Fibroblast of mammary gland (primary cell): ENCODE data around the gene TSC1.
"Not testable (repeated sequence)": the region's sequence is repeated elsewhere in the genome, so short reads cannot be mapped to it uniquely, and the experiment has no call there.

Experiments
- DNase-seq: peaks from one replicate; pipeline ENCODE4 v3.0.0-alpha.2; 2010; ENCODE audit warnings: low read depth
- H3K4me3 ChIP-seq: 2 replicates; pipeline ENCODE4 v1.5.1; 2011; ENCODE audit warnings: low read depth, mild to moderate bottlenecking, low read length, moderate library complexity; ENCODE audit not compliant: control insufficient read depth
- TF ChIP-seq, protein P1 (sequence below): conservative IDR thresholded peaks from 2 replicates; pipeline ENCODE4 v1.5.1; 2011; ENCODE audit warnings: low read depth, low read length, inconsistent platforms; ENCODE audit not compliant: control insufficient read depth, insufficient read depth

The TSC1 gene

DNA sequence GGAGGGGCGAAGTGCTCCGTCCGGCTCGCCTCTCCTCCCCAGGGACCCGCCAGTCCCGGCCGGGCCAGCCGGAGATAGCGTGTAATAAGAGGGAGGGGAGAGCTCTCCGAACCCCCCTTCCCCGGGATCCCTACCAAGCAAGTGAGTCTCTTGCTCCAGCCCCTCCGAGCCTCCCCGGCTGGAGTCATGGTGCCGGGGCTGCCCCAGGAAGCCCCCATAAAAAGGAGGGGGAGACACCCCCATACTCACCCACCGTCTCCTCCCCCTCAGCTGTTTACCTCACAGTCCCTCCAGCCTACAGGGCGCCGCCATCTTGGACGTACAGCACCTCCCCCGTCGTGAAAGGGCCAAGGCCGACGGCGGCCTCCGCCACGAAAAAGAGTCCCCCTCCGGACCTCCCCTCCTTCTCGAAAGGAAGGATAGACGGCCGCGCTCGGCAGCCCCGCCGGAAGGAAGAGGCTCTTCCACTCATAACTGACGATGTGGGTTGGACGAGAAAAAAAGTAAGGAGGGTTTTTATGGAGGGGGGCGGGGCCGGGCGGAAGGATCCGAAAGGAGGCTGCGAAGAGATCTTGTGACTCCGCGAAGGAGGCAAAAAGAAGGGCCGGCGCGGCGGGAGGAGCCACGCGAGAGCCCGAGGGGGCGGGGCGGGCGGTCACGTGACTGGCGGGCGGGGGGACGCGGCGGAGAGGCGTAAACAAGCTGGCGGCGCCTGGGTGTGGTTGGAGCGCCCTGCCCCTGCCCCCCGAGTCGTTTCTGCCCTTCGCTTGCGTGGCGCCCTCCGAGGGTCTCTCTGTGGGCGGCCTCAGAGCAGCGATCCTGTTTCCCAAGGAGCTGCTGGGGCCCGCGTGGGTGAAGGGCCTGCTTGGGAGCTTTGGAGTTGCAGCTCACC lies at the start of gene TSC1:
Gene TSC1 (minus strand): TSS at position 323 of the 892 bp plus-strand sequence. CDS start 15,744 bp downstream, outside the sequence.
- H3K4me3 ChIP-seq = peak within 1 kb of the TSS; percentile 94
- peak; percentile 92 for DNase-seq
- TF ChIP-seq, protein P1, sequence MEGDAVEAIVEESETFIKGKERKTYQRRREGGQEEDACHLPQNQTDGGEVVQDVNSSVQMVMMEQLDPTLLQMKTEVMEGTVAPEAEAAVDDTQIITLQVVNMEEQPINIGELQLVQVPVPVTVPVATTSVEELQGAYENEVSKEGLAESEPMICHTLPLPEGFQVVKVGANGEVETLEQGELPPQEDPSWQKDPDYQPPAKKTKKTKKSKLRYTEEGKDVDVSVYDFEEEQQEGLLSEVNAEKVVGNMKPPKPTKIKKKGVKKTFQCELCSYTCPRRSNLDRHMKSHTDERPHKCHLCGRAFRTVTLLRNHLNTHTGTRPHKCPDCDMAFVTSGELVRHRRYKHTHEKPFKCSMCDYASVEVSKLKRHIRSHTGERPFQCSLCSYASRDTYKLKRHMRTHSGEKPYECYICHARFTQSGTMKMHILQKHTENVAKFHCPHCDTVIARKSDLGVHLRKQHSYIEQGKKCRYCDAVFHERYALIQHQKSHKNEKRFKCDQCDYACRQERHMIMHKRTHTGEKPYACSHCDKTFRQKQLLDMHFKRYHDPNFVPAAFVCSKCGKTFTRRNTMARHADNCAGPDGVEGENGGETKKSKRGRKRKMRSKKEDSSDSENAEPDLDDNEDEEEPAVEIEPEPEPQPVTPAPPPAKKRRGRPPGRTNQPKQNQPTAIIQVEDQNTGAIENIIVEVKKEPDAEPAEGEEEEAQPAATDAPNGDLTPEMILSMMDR = no peak

DNA sequence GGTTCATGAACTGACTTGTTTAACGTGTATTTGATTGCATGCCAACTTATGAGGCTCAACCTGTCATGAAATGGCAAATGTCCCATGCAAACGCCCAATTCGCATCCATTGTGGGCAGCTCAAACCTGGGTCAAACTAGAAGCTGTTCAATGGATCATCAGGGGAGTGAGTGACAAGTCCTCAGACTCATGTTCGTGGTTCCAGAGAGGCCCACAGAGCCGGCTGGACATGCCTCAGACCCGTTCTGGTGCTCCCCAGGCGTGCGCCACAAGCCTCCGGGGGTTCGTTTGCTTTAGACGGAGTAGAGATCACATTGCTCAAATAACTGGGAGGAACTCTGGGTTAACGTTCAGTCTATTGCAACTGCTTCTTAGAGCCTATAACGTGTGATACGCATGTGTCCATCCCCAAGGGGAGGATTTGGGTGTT lies 49.1 kb upstream of the TSC1 start:
- H3K4me3 ChIP-seq = no peak overlapping the region
- DNase-seq = no peak
- TF ChIP-seq, protein P1 = no peak

DNA sequence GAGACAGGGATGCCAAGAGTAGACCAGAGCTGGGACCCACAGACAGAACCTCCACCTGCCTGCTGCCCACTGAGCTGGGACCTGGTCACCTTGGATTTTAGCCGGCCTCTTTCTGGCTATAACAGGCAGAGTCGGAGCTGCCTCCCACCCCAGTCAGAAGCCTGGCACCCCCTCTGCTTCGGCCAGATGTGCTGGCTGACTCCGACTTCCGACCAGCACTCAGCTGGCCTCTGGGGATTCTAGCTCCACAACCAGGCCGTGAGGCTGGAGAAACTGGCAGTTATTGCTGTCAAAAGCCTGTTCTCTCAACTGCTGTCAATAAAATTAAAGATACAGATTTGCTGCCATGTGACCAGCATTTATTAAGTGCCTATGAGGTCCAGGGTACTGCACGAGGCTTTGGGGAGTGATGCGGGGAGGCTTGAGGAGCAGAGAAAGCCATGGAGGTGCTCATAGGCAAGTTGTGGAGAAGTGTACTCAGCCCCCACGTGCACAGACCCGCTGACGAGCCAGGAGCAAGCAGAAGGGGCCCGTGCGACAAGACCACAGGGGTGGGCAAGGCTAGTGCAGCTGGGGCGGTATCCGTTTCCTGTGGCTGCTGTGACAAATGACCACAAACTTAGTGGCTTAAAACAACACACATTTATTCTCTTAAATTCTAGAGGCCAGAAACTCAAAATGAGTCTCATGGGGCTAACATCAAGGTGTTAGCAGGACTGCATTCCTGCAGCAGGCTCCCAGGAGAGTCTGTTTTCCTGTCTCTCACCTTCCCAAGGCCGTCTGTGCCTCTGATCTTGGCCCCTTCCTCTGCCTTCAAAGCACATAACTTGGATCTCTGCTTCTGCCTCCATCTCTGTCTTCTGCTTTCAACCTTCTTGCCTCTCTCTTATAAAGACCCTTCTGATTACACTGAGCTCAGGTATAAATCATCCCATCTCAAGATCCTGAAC lies 47.2 kb upstream of the TSC1 start:
- DNase-seq = no peak
- TF ChIP-seq, protein P1 = no peak
- no peak overlapping the region for H3K4me3 ChIP-seq

DNA sequence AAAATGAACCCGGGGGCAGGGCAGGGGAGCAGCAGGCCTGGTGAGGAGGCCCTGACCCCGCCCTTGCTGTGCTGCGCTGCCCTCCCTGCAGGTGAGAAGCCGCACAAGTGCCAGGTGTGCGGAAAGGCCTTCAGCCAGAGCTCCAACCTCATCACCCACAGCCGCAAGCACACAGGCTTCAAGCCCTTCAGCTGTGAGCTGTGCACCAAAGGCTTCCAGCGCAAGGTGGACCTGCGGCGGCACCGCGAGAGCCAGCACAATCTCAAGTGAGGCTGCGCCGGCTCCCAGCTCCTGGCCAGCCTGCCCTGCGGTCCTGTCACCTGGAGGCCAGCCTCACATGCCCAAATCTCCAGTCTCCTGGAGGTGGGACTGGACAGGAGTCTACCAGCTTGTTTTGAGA lies 46.4 kb upstream of the TSC1 start:
- TF ChIP-seq, protein P1 = no peak
- H3K4me3 ChIP-seq = no peak overlapping the region
- no peak for DNase-seq

DNA sequence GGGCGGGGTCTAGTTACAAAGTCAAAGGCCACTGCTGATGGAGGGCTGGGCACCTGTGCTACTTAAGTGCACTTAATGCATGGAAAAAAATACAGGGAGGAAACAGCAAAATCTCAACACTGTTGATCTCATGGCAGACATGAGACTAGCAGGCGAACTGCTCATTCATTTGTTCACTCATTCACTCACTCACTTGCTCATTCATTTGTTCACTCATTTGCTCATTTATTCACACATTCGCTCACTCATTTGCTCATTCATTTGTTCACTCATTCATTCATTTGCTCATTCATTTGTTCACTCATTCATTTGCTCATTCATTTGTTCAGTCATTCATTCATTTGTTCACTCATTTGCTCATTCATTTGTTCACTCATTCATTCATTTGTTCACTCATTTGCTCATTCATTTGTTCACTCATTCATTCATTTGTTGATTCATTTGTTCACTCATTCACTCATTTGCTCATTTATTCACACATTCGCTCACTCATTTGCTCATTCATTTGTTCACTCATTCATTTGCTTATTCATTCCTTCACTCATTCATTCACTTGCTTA lies 45.7 kb upstream of the TSC1 start:
- not testable (repeated sequence) for H3K4me3 ChIP-seq
- peak; percentile 15 for DNase-seq

DNA sequence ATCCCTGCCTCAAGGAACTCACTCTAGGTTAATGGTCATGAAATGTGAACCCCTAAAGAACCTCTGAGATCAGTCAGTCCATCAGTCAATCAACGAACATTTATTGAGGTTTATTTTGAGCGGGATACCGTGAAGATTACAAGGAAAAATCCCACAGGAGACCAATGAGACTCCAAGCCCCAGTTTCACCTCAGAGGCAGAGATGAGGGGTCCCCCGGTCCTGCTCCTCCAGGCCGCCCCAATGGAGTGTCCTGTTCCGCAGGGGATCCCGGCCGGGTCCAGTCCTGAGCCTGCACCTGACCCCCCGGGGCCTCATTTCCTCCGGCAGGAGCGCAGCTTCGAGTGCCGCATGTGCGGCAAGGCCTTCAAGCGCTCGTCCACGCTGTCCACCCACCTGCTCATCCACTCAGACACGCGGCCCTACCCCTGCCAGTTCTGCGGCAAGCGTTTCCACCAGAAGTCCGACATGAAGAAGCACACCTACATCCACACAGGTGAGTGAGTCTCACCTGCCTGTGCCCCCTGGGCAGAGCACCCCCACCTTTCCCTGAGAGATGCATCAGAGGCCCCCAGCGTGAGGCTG lies 45.1 kb upstream of the TSC1 start:
- no peak for DNase-seq
- H3K4me3 ChIP-seq = no peak overlapping the region
- TF ChIP-seq, protein P1 = no peak

DNA sequence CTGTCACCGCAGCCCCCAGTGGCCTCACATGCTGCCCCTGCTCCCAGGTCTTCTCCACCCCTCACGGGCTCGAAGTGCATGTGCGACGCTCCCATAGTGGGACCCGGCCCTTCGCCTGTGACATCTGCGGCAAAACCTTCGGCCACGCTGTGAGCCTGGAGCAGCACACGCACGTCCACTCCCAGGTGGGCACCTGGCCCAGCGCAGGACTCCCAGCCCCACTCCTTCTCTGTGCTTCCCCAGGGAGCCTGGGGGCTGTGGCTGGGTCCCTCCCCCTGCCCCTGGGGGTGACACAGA lies 44.5 kb upstream of the TSC1 start:
- no peak for DNase-seq
- no peak overlapping the region for H3K4me3 ChIP-seq
- TF ChIP-seq, protein P1 = no peak
